Common myeloid progenitor, CD34-positive (primary cell): ENCODE results near the gene MSANTD3.

Experiments used
- CTCF ChIA-PET: fragments of 350-600 bp; sonication (Branson Sonifier 250); formaldehyde crosslinking; loops from one replicate; lab custom pipeline; 2021; ENCODE audit warnings: antibody characterized with exemption; lab: Charles Lee
- POLR2A ChIA-PET: fragments of 350-600 bp; sonication (Branson Sonifier 250); formaldehyde crosslinking; loops from one replicate; lab custom pipeline; 2021; ENCODE audit warnings: antibody characterized with exemption; lab: Charles Lee
- DNase-seq, 3 donors: peaks; one replicate each; pipeline versions ENCODE4 v3.0.0 to v3.0.0-alpha.2; 2013
- H3K27ac ChIP-seq, 2 experiments: 1 replicate in 1 of 2; 2 replicates in 1 of 2; pipeline ENCODE4 v1.7.0; 2013; ENCODE audit warnings: inconsistent platforms in 2 of 2, low read length in 2 of 2, mild to moderate bottlenecking in 2 of 2, low read depth in 1 of 2, moderate library complexity in 1 of 2; ENCODE audit not compliant: severe bottlenecking in 2 of 2, insufficient read depth in 1 of 2, poor library complexity in 1 of 2
- H3K27me3 ChIP-seq, 5 experiments: replicated peaks in 2 of 5; 1 replicate in 3 of 5; 2 replicates in 2 of 5; pipeline versions ENCODE4 v1.6.1 to v1.7.0; 2013; ENCODE audit warnings: low read length in 4 of 5, mild to moderate bottlenecking in 2 of 5, moderate library complexity in 2 of 5, inconsistent platforms in 1 of 5; ENCODE audit not compliant: insufficient read depth in 5 of 5, control insufficient read depth in 4 of 5
- H3K36me3 ChIP-seq, 4 experiments: 1 replicate in 2 of 4; 2 replicates in 2 of 4; pipeline versions ENCODE4 v1.6.1 to v1.7.0; 2013; ENCODE audit warnings: low read length in 3 of 4, control low read depth in 1 of 4, mild to moderate bottlenecking in 1 of 4; ENCODE audit not compliant: control insufficient read depth in 4 of 4, insufficient read depth in 4 of 4
- H3K4me1 ChIP-seq, 4 experiments: 1 replicate in 3 of 4; 2 replicates in 1 of 4; pipeline versions ENCODE4 v1.6.1 to v1.7.1; 2013; ENCODE audit warnings: low read length in 3 of 4, mild to moderate bottlenecking in 3 of 4, control low read depth in 1 of 4, inconsistent platforms in 1 of 4, moderate library complexity in 1 of 4; ENCODE audit not compliant: control insufficient read depth in 4 of 4, insufficient read depth in 4 of 4; ENCODE audit errors: control extremely low read depth in 1 of 4
- H3K4me3 ChIP-seq, 7 experiments: 1 replicate in 4 of 7; 2 replicates in 3 of 7; pipeline versions ENCODE4 v1.5.1 to v1.7.0; 2013; ENCODE audit warnings: mild to moderate bottlenecking in 7 of 7, low read length in 6 of 7, moderate library complexity in 6 of 7, inconsistent platforms in 2 of 7, low read depth in 2 of 7, control low read depth in 1 of 7; ENCODE audit not compliant: insufficient read depth in 4 of 7, control insufficient read depth in 1 of 7; ENCODE audit errors: extremely low read depth in 1 of 7
- H3K9me3 ChIP-seq, 5 experiments: 1 replicate in 4 of 5; 2 replicates in 1 of 5; pipeline versions ENCODE4 v1.6.1 to v1.7.1; 2013; ENCODE audit warnings: low read length in 4 of 5, mild to moderate bottlenecking in 2 of 5, inconsistent platforms in 1 of 5, low read depth in 1 of 5, moderate library complexity in 1 of 5; ENCODE audit not compliant: control insufficient read depth in 4 of 5, insufficient read depth in 2 of 5; ENCODE audit errors: control extremely low read depth in 1 of 5
- WGBS: methylation state at CpG from one replicate; pipeline ENCODE4 v1.1.5; 2013; ENCODE audit not compliant: insufficient coverage; 5-methylcytosine and 5-hydroxymethylcytosine counted together

The MSANTD3 gene

DNA sequence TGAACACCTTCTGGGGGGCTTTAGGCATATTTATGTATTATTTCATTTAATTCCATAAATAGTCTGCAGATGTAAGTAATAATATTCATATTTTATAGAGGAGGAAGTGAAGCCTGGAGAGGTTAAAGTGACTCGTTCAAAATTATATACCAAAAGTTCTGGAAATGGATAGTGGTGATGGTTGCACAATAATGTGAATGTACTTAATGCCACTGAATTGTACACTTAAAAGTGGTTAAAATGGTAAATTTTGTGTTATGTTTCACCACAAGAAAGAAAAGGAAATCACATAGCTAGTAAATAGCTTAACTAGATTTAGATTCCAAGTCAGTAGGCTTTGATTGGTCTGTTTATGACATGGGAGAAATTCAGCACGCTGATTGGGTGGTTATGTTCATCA, 33.0 kb downstream of the MSANTD3 start:
- Histone ChIP-seq H3K27ac (no peak overlapping the region), H3K9me3 (no peaks in the 10 kb centered on the region), H3K4me1 (no peaks in the 10 kb centered on the region), H3K36me3 (no peaks in the 10 kb centered on the region), H3K27me3 (no peaks in the 10 kb centered on the region), H3K4me3 (no peak overlapping the region)
- POLR2A ChIA-PET, result no interaction called here
- CTCF ChIA-PET, result no interaction called here
- DNase-seq, result no peak
- 100% methylated on average over 1 of the region's 2 CpGs for WGBS

DNA sequence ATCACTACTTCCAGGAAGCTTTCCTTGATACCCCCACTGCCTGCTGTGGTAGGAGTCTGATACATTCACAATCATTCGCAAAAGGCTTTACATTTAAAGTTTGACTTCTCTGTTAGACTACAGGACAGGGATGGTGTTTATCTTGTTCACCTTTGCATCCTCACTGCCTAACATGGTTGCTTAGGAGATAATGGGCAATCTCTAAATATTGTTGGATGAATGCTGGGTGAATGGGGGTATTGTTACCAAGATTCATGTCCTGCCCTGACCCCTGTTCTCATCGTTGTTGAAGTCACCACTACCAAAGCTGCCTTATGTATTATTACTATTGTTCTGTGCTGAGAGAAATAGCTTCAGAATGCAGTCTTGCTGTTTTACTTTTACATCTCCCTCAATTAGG, 38.3 kb downstream of the MSANTD3 start:
- CTCF ChIA-PET, result interaction anchor here (1.1 to 1.8 kb wide), 2 partner anchors 12 to 13 kb away, joined by 3 read pairs; no protein-coding TSS in a partner anchor

DNA sequence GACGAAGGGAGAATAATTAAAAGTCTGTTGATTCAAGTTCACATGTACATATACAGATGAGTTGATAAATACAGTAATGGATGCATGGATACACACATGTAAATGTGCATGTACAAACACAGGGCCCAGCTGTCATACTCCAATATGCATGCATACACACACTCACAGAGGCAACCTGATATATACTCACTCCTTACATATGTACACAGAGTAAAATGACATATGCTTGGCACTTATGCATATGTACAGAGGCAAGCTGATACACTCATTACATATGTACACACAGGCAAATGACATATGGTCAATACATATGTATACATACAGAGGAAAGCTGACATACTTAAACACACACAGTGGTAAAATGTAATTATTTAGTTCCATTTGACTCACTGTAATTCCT, 38.8 kb downstream of the MSANTD3 start:
- Histone ChIP-seq H3K27me3 (no peaks in the 10 kb centered on the region), H3K4me3 (no peak overlapping the region), H3K36me3 (no peaks in the 10 kb centered on the region), H3K27ac (no peak overlapping the region), H3K4me1 (no peaks in the 10 kb centered on the region), H3K9me3 (no peaks in the 10 kb centered on the region)
- ChIA-PET POLR2A (no interaction called here), CTCF (interaction anchor here (1.1 to 1.8 kb wide), 2 partner anchors 12 to 14 kb away, joined by 3 read pairs; no protein-coding TSS in a partner anchor)
- no peak for DNase-seq
- no CpG with 5 or more reads among the region's 1 CpG for WGBS

More for the DNA sequence above, 38.3 kb downstream of the MSANTD3 start:
- Histone ChIP-seq H3K4me1 (no peaks in the 10 kb centered on the region), H3K4me3 (no peak overlapping the region), H3K36me3 (no peaks in the 10 kb centered on the region), H3K27ac (no peak overlapping the region), H3K9me3 (no peaks in the 10 kb centered on the region), H3K27me3 (no peaks in the 10 kb centered on the region)
- no CpG with 5 or more reads among the region's 2 CpGs for whole genome bisulfite sequencing
- POLR2A ChIA-PET, result no interaction called here
- no peak for DNase-seq

DNA sequence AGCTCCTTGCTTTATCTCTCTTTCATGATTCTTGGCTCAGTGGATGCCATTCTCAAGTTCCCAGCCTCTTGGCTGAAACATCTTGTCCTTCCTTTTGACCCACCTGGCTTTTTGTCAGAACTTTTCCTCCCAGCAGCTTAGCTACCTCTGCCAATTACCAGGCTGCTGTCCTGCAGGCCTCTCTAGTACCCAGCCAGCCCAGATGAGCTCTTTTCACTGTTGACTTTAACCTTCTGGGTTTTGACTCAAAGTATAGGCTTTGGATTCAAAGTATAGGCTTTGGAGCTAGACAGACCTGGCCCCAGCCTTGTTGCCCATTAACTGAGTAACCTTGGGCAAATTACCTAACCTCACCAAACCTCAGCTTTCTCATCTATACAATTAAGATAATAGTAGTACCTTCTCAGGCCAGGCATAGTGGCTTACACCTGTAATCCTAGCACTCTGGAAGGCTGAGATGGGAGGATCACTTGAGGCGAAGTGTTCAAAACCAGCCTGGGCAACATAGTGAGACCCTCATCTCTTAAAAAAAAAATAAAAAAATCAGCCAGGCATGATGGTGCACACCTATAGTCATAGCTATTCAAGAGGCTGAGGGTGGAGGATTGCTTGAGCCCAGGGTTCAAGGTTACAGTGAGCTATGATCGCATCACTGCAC, 39.4 kb downstream of the MSANTD3 start:
- Histone ChIP-seq H3K4me3 (no peak overlapping the region), H3K4me1 (no peaks in the 10 kb centered on the region), H3K27ac (no peak overlapping the region), H3K36me3 (no peaks in the 10 kb centered on the region), H3K9me3 (no peaks in the 10 kb centered on the region), H3K27me3 (no peaks in the 10 kb centered on the region)
- no peak for DNase-seq
- ChIA-PET CTCF (interaction anchor here (1.1 to 1.8 kb wide), 2 partner anchors 11 to 14 kb away, joined by 3 read pairs; no protein-coding TSS in a partner anchor), POLR2A (no interaction called here)
- WGBS, result 100% methylated on average over 1 of the region's 2 CpGs

DNA sequence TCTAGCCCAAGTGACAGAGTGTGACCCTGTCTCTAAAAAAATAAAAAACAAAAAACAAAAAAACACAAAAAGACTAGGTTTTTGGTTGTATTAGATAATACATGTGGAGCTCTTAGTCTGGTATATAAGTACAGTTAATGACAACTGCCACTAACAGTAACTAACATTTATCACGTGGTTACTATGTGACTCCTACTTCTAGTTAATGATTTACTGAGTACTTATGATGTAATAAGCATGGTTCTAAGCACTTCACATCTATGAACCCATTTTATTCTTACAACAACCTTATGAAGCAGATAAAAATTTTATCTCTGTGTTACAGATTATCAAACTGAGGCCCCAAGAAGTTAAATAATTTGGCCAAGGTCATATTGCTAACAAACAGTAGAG, 39.9 kb downstream of the MSANTD3 start:
- no peak for DNase-seq
- WGBS, result no CpG with 5 or more reads among the region's 1 CpG

DNA sequence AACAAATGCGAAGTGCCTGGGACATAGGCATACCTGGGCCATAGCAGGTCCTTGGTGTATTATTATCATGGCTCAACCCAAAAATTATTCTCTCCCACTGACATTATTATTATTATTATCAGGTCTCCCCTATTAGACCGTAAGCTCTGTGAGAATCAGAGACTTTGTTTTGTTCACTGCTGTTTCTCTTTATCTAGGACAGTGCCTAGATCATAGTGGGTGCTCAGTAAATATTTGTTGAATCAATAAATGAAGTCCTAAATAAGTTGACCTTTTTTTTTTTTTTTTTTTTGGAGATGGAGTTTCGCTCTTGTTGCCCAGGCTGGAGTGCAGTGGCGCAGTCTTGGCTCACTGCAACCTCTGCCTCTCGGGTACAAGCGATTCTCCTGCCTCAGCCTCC, 41.1 kb downstream of the MSANTD3 start:
- DNase-seq, result no peak
- CTCF ChIA-PET, result no interaction called here
- H3K36me3 ChIP-seq, result no peaks in the 10 kb centered on the region
- no peak overlapping the region for H3K4me3 ChIP-seq
- H3K27ac ChIP-seq, result no peak overlapping the region
- POLR2A ChIA-PET, result no interaction called here
- 100% methylated on average over 3 of the region's 6 CpGs for WGBS
- peaks cover 4 to 7% (median 6%) of the 10 kb centered on the region in 4 experiments for H3K4me1 ChIP-seq
- H3K27me3 ChIP-seq, result no peaks in the 10 kb centered on the region
- H3K9me3 ChIP-seq, result no peaks in the 10 kb centered on the region

More for the DNA sequence above, 39.9 kb downstream of the MSANTD3 start:
- Histone ChIP-seq H3K27me3 (no peaks in the 10 kb centered on the region), H3K36me3 (no peaks in the 10 kb centered on the region), H3K27ac (no peak overlapping the region), H3K4me3 (no peak overlapping the region), H3K4me1 (no peaks in the 10 kb centered on the region), H3K9me3 (no peaks in the 10 kb centered on the region)
- POLR2A ChIA-PET, result no interaction called here
- CTCF ChIA-PET, result no interaction called here

DNA sequence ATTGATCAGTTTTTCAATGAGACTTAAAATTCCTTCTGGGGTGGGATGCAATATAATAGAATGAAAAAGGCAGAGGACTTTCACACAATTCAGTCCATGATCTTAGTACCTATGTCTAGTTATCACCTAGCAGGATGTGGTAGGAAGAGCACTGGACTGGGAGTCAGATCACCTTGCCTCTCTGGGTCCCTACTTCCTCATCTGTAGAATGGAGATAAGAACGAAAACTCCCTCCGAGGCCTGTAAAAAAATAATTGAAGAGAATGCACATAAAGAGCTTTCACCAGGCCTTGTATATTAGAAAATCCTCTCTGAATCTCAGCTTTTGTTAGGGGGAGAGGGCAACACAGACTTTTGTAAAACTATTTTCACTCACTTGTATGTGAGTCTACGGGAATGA, 45.3 kb downstream of the MSANTD3 start:
- Histone ChIP-seq H3K27me3 (peaks cover 0 to 18% (median 3%) of the 10 kb centered on the region in 5 experiments), H3K9me3 (no peaks in the 10 kb centered on the region), H3K4me1 (peaks cover 4 to 16% (median 10%) of the 10 kb centered on the region in 4 experiments), H3K36me3 (no peaks in the 10 kb centered on the region), H3K4me3 (peak overlapping the region in 6 of 7 experiments; percentile 58 to 80 (median 74)), H3K27ac (no peak overlapping the region)
- peak in 1 of 3 donors; percentile 27 for DNase-seq
- ChIA-PET CTCF (interaction anchor here (0.7 to 1.1 kb wide), 2 partner anchors 9 to 35 kb away, joined by 3 to 4 read pairs; no protein-coding TSS in a partner anchor), POLR2A (no interaction called here)
- WGBS, result 60% methylated on average over 1 of the region's 3 CpGs
